HL-60 (cell line): ENCODE results near the gene DTX1.

Experiments used
- DNase-seq, 2 experiments: peaks; one replicate each; pipeline ENCODE4 v3.0.0-alpha.2; 2010 to 2020; ENCODE audit warnings: low read depth in 1 of 2, low spot score in 1 of 2
- H3K27ac ChIP-seq: fragments of 250-450 bp; sonication (Bioruptor Pico); replicated peaks from 2 replicates; pipeline ENCODE4 v1.5.1; 2020; ENCODE audit warnings: mild to moderate bottlenecking, moderate library complexity
- H3K27me3 ChIP-seq: fragments of 250-450 bp; sonication (Bioruptor Pico); 2 replicates; pipeline ENCODE4 v1.5.1; 2021; ENCODE audit warnings: mild to moderate bottlenecking, moderate library complexity; ENCODE audit not compliant: insufficient read depth, poor library complexity, severe bottlenecking
- H3K4me3 ChIP-seq: replicated peaks from 2 replicates; pipeline ENCODE4 v1.5.1; 2011; ENCODE audit warnings: mild to moderate bottlenecking, control low read depth, low read length; ENCODE audit not compliant: insufficient read depth
- GABPA ChIP-seq: IDR thresholded peaks from 2 replicates; pipeline ENCODE4 v1.6.1; 2012; ENCODE audit warnings: low read depth
- POLR2AphosphoS5 ChIP-seq: IDR thresholded peaks from 2 replicates; pipeline ENCODE4 v1.6.1; 2012; ENCODE audit warnings: low read depth
- SPI1 ChIP-seq: IDR thresholded peaks from 2 replicates; pipeline ENCODE4 v1.6.1; 2012; ENCODE audit warnings: low read depth, mild to moderate bottlenecking, borderline replicate concordance
- TF ChIP-seq, protein P1 (sequence below): IDR thresholded peaks from 2 replicates; pipeline ENCODE4 v1.6.1; 2012; ENCODE audit warnings: low read depth; ENCODE audit not compliant: insufficient replicate concordance
- TF ChIP-seq, protein P2 (sequence below): IDR thresholded peaks from one replicate; pipeline ENCODE4 v1.5.1; 2011; ENCODE audit warnings: low read length, control low read depth, inconsistent platforms; ENCODE audit not compliant: insufficient read depth

The DTX1 gene

GRCh38 chr12:113128802-113129663 is 72.5 kb downstream of the DTX1 start:
- TF ChIP-seq, protein P1, sequence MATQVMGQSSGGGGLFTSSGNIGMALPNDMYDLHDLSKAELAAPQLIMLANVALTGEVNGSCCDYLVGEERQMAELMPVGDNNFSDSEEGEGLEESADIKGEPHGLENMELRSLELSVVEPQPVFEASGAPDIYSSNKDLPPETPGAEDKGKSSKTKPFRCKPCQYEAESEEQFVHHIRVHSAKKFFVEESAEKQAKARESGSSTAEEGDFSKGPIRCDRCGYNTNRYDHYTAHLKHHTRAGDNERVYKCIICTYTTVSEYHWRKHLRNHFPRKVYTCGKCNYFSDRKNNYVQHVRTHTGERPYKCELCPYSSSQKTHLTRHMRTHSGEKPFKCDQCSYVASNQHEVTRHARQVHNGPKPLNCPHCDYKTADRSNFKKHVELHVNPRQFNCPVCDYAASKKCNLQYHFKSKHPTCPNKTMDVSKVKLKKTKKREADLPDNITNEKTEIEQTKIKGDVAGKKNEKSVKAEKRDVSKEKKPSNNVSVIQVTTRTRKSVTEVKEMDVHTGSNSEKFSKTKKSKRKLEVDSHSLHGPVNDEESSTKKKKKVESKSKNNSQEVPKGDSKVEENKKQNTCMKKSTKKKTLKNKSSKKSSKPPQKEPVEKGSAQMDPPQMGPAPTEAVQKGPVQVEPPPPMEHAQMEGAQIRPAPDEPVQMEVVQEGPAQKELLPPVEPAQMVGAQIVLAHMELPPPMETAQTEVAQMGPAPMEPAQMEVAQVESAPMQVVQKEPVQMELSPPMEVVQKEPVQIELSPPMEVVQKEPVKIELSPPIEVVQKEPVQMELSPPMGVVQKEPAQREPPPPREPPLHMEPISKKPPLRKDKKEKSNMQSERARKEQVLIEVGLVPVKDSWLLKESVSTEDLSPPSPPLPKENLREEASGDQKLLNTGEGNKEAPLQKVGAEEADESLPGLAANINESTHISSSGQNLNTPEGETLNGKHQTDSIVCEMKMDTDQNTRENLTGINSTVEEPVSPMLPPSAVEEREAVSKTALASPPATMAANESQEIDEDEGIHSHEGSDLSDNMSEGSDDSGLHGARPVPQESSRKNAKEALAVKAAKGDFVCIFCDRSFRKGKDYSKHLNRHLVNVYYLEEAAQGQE = no peak
- no peak for TF ChIP-seq GABPA
- no peak for TF ChIP-seq SPI1
- TF ChIP-seq, protein P2, sequence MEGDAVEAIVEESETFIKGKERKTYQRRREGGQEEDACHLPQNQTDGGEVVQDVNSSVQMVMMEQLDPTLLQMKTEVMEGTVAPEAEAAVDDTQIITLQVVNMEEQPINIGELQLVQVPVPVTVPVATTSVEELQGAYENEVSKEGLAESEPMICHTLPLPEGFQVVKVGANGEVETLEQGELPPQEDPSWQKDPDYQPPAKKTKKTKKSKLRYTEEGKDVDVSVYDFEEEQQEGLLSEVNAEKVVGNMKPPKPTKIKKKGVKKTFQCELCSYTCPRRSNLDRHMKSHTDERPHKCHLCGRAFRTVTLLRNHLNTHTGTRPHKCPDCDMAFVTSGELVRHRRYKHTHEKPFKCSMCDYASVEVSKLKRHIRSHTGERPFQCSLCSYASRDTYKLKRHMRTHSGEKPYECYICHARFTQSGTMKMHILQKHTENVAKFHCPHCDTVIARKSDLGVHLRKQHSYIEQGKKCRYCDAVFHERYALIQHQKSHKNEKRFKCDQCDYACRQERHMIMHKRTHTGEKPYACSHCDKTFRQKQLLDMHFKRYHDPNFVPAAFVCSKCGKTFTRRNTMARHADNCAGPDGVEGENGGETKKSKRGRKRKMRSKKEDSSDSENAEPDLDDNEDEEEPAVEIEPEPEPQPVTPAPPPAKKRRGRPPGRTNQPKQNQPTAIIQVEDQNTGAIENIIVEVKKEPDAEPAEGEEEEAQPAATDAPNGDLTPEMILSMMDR = no peak
- TF ChIP-seq POLR2AphosphoS5 = no peak
- DNase-seq = no peak
- no peak overlapping the region for H3K27ac ChIP-seq
- H3K4me3 ChIP-seq = no peak overlapping the region
- H3K27me3 ChIP-seq = no peaks in the 10 kb centered on the region

DNA sequence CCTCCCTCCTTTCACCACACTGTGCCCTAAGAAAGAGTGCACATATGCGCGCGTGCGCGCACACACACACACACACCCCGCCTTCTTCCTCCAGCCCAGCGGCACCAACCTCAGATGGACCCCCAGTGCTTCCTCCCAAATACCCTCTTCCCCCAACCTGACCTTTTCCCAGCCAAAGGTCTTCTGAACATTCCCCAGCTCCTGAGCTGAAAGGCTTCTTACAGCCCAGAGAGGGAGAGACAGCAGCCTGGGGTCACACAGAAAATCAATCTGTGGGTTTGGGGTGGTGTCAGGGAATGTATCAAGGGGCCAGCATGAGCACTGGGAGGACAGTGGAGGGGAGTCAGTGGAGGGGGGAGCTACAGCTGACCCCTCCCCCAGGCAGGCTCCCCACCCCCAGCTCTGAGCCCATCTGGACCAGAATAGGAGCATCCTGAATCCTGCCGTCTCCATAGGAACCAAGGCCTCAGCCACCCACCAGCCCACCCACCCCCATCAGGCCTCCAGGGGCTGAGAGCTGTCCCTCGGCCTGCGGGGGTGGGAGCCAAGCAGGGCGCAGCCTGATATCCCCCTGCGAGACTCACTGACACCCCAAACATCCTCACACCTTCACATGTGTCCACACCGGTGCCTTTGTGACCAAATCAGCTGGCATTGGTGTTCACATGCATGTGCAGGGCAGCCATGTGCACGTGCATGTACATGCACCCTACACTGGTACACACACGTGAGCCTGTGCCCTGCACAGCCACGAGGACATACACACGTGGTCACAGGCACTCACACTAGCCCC is 73.3 kb downstream of the DTX1 start:
- Histone ChIP-seq H3K4me3 (no peak overlapping the region), H3K27ac (no peak overlapping the region), H3K27me3 (no peaks in the 10 kb centered on the region)
- TF ChIP-seq, protein P2 = no peak
- TF ChIP-seq, protein P1 = no peak
- no peak for TF ChIP-seq GABPA
- TF ChIP-seq SPI1 = no peak
- TF ChIP-seq POLR2AphosphoS5 = no peak
- no peak for DNase-seq

- DNase-seq = no peak
- H3K27ac ChIP-seq = no peak overlapping the region
- no peak overlapping the region for H3K4me3 ChIP-seq
- H3K27me3 ChIP-seq = no peaks in the 10 kb centered on the region
- TF ChIP-seq SPI1 (no peak), GABPA (no peak), POLR2AphosphoS5 (no peak)
- TF ChIP-seq, protein P1 = no peak
- TF ChIP-seq, protein P2 = no peak
These were observed 74.1 kb downstream of the DTX1 start for GRCh38 chr12:113130457-113131135.
